Measurements from ENCODE around the gene TAS2R20. TPM values are rescaled to one million over a fixed set of nuclear protein-coding genes. Genes with fewer than 3 reads are reported as not detected.

Gene TAS2R20
- total and polyA plus RNA-seq, 2 of the 4 experiments (the other 2 are of a cell fraction) = 0.36 to 3.4 TPM

DNA sequence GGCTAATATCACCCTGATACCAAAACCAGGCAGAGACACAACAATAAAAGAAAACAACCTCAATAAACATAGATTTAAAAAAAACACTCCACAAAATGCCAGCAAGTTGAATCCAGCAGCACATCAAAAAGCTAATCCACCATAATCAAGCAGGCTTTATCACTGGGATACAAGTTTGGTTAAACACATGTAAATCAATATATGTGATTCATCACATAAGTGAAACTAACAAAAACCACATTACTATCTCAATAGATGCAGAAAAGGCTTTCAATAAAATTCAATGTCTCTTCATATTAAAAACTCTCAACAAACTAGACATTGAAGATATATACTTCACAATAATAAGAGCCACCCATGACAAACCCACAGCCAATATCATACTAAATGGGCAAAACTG is 42.0 kb downstream of the TAS2R20 start:
- no peak overlapping the region for H2BK20ac ChIP-seq (ENCODE audit: low read depth, low read length)
- no peaks in the 10 kb centered on the region; the same call in 1 of the 2 replicates for H3K9me3 ChIP-seq (ENCODE audit: control insufficient read depth, insufficient read depth, low read length)
- no peak overlapping the region for H3K14ac ChIP-seq (replicated peaks; ENCODE audit: low read depth, low read length)
- ATAC-seq (ENCODE audit: low read depth) (no peak), DNase-seq (no peak)
- intact Hi-C loops (cut with micrococcal nuclease) = no loop called here
- no peak overlapping the region for H3K27ac ChIP-seq (ENCODE audit: insufficient read depth, low read length)
- H4K5ac ChIP-seq (ENCODE audit: low read depth, low read length) = no peak overlapping the region
- H2AK9ac ChIP-seq (replicated peaks; ENCODE audit: low read depth, low read length, poor library complexity) = no peak overlapping the region
- H2AFZ ChIP-seq (replicated peaks; ENCODE audit: low read length, poor library complexity) = no peak overlapping the region
- peaks cover 2% of the 10 kb centered on the region; the same call in 1 of the 2 replicates for H3K4me1 ChIP-seq (ENCODE audit: control insufficient read depth, insufficient read depth, low read length)
- no peaks in the 10 kb centered on the region for H3K9me1 ChIP-seq (ENCODE audit: insufficient read depth, low read length)
- dilution Hi-C loops (cut with HindIII; ENCODE audit: low sequenced_read_pairs, unreplicated experiment) = no loop called here
- no peak overlapping the region for H4K8ac ChIP-seq (ENCODE audit: low read depth in 2 of 2, low read length in 2 of 2)
- BruUV-seq (replicated peaks) = no TSS peak
- H3K36me3 ChIP-seq (ENCODE audit: control insufficient read depth, insufficient read depth, low read length) = no peaks in the 10 kb centered on the region
- in situ Hi-C loops (cut with MboI; ENCODE audit: low sequenced_read_pairs) = no loop called here
- no peak overlapping the region for H2AK5ac ChIP-seq (ENCODE audit: low read depth, low read length)
- no peak overlapping the region for H3K18ac ChIP-seq (ENCODE audit: low read depth, low read length)
- no peaks in the 10 kb centered on the region for H3K27me3 ChIP-seq (ENCODE audit: control insufficient read depth, insufficient read depth, low read length)
- no peak overlapping the region for H3K4ac ChIP-seq (ENCODE audit: low read depth, low read length)
- H3K4me3 ChIP-seq (ENCODE audit: insufficient read depth, low read depth, low read length) = no peak overlapping the region
- POLR2A ChIA-PET (ENCODE audit: unreplicated experiment) = no interaction called here
- no peak overlapping the region for H3K9ac ChIP-seq (ENCODE audit: low read depth, low read length)
- no peak overlapping the region for H3K4me2 ChIP-seq (ENCODE audit: low read depth, low read length)
- no peaks in the 10 kb centered on the region; the same call in 1 of the 2 replicates for H4K20me1 ChIP-seq (ENCODE audit: insufficient read depth, low read length)
- no peak overlapping the region for H4K91ac ChIP-seq (ENCODE audit: insufficient read depth, low read depth, low read length)
- H3K23ac ChIP-seq (ENCODE audit: low read depth, low read length) = no peak overlapping the region
- H3K79me1 ChIP-seq (ENCODE audit: low read depth in 1 of 2, low read length in 2 of 2) = peaks cover 6 to 12% of the 10 kb centered on the region in 2 experiments; a peak in 3 of 4 replicates
- TF ChIP-seq FOS (IDR thresholded peaks at IDR 0.05; ENCODE audit: low read depth, low read length) (no peak), RCOR1 (IDR thresholded peaks at IDR 0.05; ENCODE audit: insufficient replicate concordance, low read length) (no peak), MAFK (IDR thresholded peaks at IDR 0.05; ENCODE audit: low read depth, low read length) (no peak), MAZ (IDR thresholded peaks at IDR 0.05; ENCODE audit: borderline replicate concordance, low read depth, low read length) (no peak), MXI1 (IDR thresholded peaks at IDR 0.05; ENCODE audit: borderline replicate concordance, low read depth, low read length) (no peak), CHD1 (IDR thresholded peaks at IDR 0.05; ENCODE audit: low read depth, low read length) (no peak), RAD21 (IDR thresholded peaks at IDR 0.05; ENCODE audit: low read length) (no peak), USF2 (IDR thresholded peaks at IDR 0.05; ENCODE audit: low read depth, low read length) (no peak), BHLHE40 (IDR thresholded peaks at IDR 0.05; ENCODE audit: low read depth, low read length) (no peak), NFE2L2 (IDR thresholded peaks at IDR 0.05; ENCODE audit: low read depth, low read length) (no peak), CEBPB (IDR thresholded peaks at IDR 0.05; ENCODE audit: low read depth, low read length) (no peak), SMC3 (IDR thresholded peaks at IDR 0.05; ENCODE audit: low read depth, low read length) (no peak), POLR2A (IDR thresholded peaks at IDR 0.05; ENCODE audit: low read depth, low read length) (no peak), CTCF (conservative IDR thresholded peaks at IDR 0.05; ENCODE audit: low read depth, low read length) (no peak), RFX5 (IDR thresholded peaks at IDR 0.05; ENCODE audit: low read depth, low read length) (no peak)
- TF ChIP-seq, protein P1, sequence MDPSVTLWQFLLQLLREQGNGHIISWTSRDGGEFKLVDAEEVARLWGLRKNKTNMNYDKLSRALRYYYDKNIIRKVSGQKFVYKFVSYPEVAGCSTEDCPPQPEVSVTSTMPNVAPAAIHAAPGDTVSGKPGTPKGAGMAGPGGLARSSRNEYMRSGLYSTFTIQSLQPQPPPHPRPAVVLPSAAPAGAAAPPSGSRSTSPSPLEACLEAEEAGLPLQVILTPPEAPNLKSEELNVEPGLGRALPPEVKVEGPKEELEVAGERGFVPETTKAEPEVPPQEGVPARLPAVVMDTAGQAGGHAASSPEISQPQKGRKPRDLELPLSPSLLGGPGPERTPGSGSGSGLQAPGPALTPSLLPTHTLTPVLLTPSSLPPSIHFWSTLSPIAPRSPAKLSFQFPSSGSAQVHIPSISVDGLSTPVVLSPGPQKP (IDR thresholded peaks at IDR 0.05; ENCODE audit: borderline replicate concordance, low read depth, low read length) = no peak
- H3K56ac ChIP-seq (ENCODE audit: extremely low read depth, insufficient read depth, low read length) = no peak overlapping the region
- H2BK120ac ChIP-seq (ENCODE audit: low read depth, low read length) = no peak overlapping the region
- no peak overlapping the region for H2BK15ac ChIP-seq (ENCODE audit: low read depth, low read length)
- CTCF ChIA-PET = no interaction called here
- H2BK5ac ChIP-seq (ENCODE audit: low read depth, low read length, poor library complexity, severe bottlenecking) = no peak overlapping the region
